BJ (cell line): ENCODE data around the gene RMI2. TPM values are rescaled to one million over a fixed set of nuclear protein-coding genes. Genes with fewer than 3 reads are reported as not detected.

Experiments
- CTCF ChIA-PET: fragments of 350-600 bp; formaldehyde crosslinking; extraction: SDS; loops from one replicate; lab custom pipeline; 2021; ENCODE audit warnings: antibody characterized with exemption, inconsistent platforms; lab: Yijun Ruan, JAX
- POLR2A ChIA-PET: fragments of 300-600 bp; sonication (Branson Sonifier 250); formaldehyde crosslinking; extraction: SDS; loops from one replicate; lab custom pipeline; 2021; ENCODE audit warnings: antibody characterized with exemption; lab: Charles Lee
- DNase-seq: peaks from one replicate; pipeline ENCODE4 v3.0.0-alpha.2; 2011; ENCODE audit warnings: low read depth
- H3K27me3 ChIP-seq: 2 replicates; pipeline ENCODE4 v1.6.0; 2011; ENCODE audit warnings: low read length; ENCODE audit not compliant: control insufficient read depth, insufficient read depth
- H3K36me3 ChIP-seq: 2 replicates; pipeline ENCODE4 v1.5.1; 2011; ENCODE audit warnings: low read length; ENCODE audit not compliant: control insufficient read depth, insufficient read depth
- H3K4me3 ChIP-seq: 2 replicates; pipeline ENCODE4 v1.5.1; 2011; ENCODE audit warnings: low read depth, mild to moderate bottlenecking, control low read depth, low read length
- polyA plus RNA-seq: library from polyadenylated mRNA; depleted of rRNA; stranded (reverse); fragments of >200 nt; gene quantifications from 2 replicates; pipeline ENCODE4 v1.2.3, GENCODE V29; 2011; rRNA removed
- small RNA-seq: library from RNA; depleted of rRNA; stranded (forward); fragments of <200 nt; gene quantifications from one replicate; pipeline ENCODE3, GENCODE V24; 2012; ENCODE audit warnings: low replicate concordance, low read depth; ENCODE audit not compliant: insufficient read length
- TF ChIP-seq, protein P1 (sequence below): IDR thresholded peaks from 2 replicates; pipeline ENCODE4 v1.5.1; 2011; ENCODE audit warnings: low read depth, mild to moderate bottlenecking, control low read depth, inconsistent platforms, low read length, moderate library complexity; ENCODE audit not compliant: insufficient read depth

Gene RMI2
- polyA plus RNA-seq, 1 experiment = 1.7 TPM

DNA sequence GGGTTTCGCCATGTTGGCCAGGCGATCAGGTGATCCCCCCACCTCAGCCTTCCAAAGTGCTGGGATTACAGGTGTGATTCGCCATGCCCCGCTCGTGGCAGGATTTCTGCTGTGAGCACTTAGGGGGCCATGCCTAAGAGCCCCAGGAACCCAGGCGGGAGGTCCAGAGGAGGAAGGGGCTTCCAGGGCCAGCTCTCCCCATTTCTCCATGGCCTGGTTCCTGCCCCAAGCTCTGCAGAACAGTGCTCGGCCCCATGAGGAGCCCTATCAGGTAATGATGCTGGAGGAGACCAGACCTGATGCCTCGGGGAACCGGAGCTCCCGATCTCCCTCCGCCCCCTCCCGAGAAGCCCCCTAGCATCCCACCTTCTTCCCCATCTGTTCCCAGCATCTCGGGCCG, 53.6 kb downstream of the RMI2 start:
- Histone ChIP-seq H3K27me3 (0 out of 2 replicates have a peak, but pooled peaks cover 2% of the 10 kb centered on the region), H3K4me3 (no peak overlapping the region), H3K36me3 (no peaks in the 10 kb centered on the region)
- no peak for DNase-seq
- CTCF ChIA-PET = interaction anchor here (0.7 to 6.2 kb wide), 6 partner anchors 10 to 435 kb away, joined by 3 to 75 read pairs (median 4); no protein-coding TSS in a partner anchor
- TF ChIP-seq, protein P1, sequence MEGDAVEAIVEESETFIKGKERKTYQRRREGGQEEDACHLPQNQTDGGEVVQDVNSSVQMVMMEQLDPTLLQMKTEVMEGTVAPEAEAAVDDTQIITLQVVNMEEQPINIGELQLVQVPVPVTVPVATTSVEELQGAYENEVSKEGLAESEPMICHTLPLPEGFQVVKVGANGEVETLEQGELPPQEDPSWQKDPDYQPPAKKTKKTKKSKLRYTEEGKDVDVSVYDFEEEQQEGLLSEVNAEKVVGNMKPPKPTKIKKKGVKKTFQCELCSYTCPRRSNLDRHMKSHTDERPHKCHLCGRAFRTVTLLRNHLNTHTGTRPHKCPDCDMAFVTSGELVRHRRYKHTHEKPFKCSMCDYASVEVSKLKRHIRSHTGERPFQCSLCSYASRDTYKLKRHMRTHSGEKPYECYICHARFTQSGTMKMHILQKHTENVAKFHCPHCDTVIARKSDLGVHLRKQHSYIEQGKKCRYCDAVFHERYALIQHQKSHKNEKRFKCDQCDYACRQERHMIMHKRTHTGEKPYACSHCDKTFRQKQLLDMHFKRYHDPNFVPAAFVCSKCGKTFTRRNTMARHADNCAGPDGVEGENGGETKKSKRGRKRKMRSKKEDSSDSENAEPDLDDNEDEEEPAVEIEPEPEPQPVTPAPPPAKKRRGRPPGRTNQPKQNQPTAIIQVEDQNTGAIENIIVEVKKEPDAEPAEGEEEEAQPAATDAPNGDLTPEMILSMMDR = no peak
- POLR2A ChIA-PET = no interaction called here

DNA sequence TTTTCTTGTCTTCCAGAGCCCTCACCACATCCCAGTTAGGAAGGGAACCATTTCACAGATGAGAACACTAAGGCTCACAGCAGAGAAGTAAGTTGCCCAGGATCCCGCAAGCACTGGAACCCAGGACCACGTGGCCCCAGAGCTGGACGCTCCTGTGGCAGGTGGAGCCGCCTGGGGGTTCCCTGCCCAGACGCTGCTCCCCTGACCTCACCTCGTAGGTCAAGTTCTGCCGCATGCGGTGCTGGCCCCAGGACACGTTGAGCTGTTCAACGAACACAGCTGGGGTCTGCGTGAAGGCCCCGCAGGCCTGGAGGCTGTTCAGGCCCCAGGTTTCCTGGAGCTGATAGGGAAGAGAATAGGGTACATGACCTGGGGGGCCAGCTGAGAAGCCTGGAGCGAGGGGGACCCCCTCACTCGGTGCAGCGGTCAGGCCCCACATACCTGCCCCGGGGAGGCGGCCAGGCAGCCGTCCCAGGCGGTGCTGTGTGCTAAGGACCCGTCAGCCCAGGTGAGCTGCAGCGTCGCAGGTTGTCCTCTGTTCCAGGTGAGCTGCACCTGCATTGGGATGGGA, 54.1 kb downstream of the RMI2 start:
- H3K36me3 ChIP-seq = no peaks in the 10 kb centered on the region
- no peak overlapping the region for H3K4me3 ChIP-seq
- H3K27me3 ChIP-seq = 0 out of 2 replicates have a peak, but pooled peaks cover 2% of the 10 kb centered on the region
- no peak for DNase-seq
- TF ChIP-seq, protein P1 = no peak
- CTCF ChIA-PET = interaction anchor here (0.6 to 6.2 kb wide), 6 partner anchors 9 to 319 kb away, joined by 3 to 75 read pairs (median 4); no protein-coding TSS in a partner anchor
- POLR2A ChIA-PET = no interaction called here

- Histone ChIP-seq H3K4me3 (no peak overlapping the region), H3K27me3 (0 out of 2 replicates have a peak, but pooled peaks cover 3% of the 10 kb centered on the region), H3K36me3 (no peaks in the 10 kb centered on the region)
- TF ChIP-seq, protein P1 = no peak
- ChIA-PET CTCF (interaction anchor here (0.6 to 6.2 kb wide), 3 partner anchors 9 to 247 kb away, joined by 3 to 75 read pairs (median 3); no protein-coding TSS in a partner anchor), POLR2A (no interaction called here)
- DNase-seq = no peak
Measured at GRCh38 chr16:11400076-11400475, 54.8 kb downstream of the RMI2 start.

Small RNA genes within 50 kb of the gene (small RNA-seq; reads per million reads assigned to genes)
- gene AC099489.2 = not detected
- gene MIR548H2 = not detected
- gene RF00019 = not detected

Other genes with a start within 250 kb of the RMI2 start
- gene SOCS1, start 89.3 kb upstream of the RMI2 start, polyA plus RNA-seq = 1.9 and 2.6 TPM in 2 replicates
- not detected in 2 replicates for gene TNP2, start 76.1 kb upstream of the RMI2 start, polyA plus RNA-seq
- gene PRM3, start 71.8 kb upstream of the RMI2 start, polyA plus RNA-seq = not detected in 2 replicates
- not detected in 2 replicates for gene PRM2, start 69.0 kb upstream of the RMI2 start, polyA plus RNA-seq
- not detected in 2 replicates for gene PRM1, start 64.1 kb upstream of the RMI2 start, polyA plus RNA-seq
- 118 and 212 TPM in 2 replicates for gene LITAF, start 241.5 kb downstream of the RMI2 start, polyA plus RNA-seq